ENCODE data around the gene TIMM22.
"Not testable (repeated sequence)": the region's sequence is repeated elsewhere in the genome, so short reads cannot be mapped to it uniquely, and the experiment has no call there.

The TIMM22 gene

DNA sequence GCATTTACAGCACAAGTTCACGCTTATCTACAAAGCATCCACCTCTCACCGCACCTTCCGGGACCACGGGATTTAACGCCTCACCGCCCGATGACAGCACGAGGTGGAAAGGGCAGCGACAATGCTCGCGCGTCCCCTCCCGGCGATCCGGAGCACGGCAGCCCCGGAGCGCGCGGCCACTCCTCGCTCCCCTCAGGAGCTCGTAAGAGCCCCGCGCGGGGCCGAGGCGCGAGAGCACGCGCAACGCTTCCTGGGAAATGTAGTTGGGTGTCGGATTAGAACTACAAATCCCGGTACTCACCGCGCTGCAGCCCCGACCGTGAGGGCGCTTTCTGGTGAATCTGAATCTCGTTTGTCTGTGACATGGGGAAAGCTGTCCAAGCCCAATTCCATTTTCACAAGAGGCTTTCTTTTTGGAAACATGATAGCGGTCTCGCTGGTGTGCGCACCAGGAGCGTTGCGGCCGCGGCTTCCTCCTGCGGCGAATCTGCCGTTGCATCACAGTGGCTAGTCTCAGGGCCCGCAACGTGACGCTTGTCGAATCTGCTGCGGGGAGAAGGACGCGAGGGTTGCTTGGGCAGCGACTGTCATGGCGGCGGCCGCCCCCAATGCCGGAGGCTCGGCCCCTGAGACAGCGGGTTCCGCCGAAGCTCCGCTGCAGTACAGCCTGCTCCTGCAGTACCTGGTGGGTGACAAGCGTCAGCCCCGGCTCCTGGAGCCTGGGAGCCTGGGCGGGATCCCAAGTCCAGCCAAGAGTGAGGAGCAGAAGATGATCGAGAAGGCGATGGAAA lies at the start of gene TIMM22:
Gene TIMM22 (plus strand): TSS at position 576 of the 791 bp plus-strand sequence. CDS start 14 bp downstream, at position 590.
- peak; percentile 93 for DNase-seq

DNA sequence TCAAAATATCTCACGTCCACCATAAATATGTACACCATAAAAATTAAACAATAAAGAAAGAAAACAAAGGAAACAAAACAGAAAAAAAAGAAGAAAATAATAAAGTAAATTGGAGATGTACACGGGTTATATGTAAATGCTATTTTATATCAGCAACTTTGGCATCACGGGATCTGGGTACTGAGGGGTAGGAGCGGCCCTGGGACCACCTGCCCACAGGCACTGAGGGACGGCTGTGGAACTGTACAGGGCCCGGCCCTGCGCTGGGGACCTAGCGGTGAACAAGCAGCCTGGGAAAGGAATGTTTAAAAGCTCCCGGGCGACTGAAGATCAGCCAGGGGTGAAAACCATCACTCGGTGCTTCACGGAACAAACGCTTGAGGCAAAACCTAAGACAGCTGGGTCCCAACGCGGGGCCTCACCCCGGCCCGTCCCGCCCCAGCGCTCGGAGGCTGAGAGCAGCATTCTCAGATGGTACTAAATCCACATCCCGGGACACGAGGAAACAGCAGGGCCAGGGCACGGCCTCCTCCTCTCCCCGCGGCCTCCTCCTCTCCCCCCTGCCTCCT lies 48.6 kb upstream of the TIMM22 start:
- no peak for DNase-seq

DNA sequence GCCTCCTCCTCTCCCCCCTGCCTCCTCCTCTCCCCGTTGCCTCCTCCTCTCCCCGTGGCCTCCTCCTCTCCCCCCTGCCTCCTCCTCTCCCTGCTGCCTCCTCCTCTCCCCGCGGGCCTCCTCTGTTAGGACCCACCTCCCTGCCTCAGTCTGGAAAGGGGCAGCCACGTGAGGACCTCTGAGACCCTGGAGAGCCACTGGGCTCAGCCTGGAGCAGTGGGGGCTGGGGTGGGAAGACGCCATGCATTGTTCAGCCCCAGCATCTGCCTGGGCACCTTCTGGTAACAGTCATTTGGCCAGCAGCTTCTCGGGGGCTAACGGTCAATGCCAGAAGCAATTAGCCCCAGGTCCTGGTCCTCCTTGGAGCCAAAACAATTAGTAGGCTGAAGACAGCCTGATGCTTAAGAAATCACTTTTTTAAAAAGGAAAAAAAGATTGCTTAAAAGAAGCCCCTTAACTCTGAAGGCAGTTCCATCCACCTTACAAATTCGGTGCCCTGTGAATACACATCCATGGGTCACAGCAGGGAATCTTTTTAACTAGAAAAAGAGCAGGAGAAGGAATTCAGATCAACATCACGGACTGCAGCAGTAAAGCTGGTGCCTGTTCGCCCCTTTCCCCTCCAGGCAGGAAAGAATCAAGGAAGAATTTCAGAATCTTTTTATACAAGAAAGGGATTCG lies 47.2 kb upstream of the TIMM22 start:
- no peak for DNase-seq

DNA sequence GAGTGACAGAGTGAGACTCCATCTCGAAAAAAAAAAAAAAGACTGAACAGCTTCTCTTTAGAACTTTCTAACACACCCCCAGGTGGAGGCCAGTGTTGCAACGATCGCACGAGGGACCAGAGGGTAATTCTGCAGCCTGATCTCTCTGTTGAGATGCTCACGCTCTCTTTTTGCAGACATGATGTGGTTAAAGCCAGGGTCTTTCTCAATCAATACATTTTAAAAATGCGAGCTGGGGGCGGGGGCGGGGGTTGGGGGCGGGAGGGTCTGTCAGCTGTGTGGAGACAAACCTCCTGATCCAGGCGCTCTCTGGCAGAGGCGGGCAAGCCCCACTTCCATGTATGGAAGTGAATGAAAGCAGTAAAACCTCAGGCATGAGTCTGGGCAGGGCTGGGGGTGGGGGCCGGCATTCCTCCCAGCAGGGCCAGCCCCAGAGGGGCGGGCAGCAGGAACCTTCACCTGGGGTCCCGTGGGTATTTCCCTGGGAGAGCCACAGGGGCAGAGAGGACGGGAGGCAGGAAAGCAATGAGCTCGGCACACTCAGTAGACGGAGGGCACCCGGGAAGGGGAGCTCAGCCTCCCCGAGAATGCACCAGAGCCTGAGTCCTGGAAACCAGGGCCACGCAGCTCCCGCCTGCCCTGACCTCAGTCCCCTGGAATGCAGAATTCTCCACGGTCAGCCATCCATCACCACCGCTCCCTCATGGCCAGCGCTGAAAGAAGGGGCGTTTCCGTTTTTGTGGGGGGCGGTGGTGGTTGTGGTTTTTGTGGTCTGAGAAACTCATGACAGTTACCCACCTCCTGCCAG lies 45.4 kb upstream of the TIMM22 start:
- DNase-seq: no peak

DNA sequence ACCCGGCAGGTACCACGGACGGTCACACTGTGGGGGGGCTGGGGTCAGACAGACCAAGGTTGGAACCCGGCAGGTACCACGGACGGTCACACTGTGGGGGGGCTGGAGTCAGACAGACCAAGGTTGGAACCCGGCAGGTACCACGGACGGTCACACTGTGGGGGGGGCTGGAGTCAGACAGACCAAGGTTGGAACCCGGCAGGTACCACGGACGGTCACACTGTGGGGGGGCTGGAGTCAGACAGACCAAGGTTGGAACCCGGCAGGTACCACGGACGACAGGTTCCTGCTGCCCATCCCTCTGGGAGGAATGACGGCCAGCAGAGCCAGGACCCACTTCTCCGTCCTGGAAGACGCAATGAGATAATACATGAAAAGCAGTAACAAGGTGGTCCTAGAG lies 44.3 kb upstream of the TIMM22 start:
- not testable (repeated sequence) for DNase-seq

DNA sequence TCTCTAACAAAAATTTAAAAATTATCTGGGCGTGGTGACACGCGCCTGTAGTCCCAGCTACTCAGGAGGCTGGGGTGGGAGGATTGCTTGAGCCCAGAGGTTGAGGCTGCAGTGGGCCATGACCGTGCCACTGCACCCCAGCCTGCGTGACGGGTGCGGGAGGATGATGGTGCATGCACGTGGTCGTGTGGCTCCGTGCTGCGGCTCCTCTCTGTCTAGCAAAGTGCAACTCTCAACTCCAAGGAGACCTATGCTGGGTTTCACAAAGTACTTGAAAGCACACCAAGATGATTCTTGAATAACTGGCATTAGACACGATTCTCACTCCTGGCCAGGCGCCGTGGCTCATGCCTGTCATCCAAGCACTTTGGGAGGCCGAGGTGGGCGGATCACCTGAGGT lies 43.2 kb upstream of the TIMM22 start:
- no peak for DNase-seq

DNA sequence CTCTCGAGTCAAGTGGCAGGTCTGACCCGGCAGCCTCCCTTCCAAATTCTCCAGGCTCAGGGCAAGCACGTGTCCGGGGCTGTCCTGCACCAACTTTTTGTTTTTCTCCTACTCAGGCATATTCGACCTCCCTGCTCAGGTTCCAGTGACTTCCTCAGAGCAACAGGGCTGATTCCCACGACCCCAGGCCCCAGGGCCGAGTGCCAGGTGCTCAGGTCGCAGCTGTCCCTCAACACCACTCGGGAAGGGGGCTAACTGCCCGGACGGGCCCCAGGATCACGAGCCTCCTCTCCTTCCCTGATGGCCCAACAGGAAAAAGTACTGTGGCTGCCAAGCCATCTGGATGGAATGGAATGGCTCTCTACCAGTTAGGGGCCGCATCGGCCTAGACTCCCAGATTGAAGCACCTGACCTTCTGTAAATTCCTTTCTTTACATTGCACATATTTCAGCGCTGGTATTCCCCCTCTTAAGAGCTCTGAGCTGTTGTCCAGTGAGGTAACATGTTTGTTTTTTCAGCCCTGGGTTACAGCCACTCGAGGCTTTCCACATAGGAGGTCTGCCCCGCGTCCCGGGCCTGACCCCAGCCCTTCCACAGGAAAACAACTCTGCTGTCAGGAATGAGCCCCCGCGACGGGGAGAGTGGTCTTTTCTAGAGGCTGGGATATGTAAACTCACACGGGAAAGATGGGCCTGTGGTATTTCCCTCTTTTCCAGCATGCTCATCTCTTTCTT lies 42.3 kb upstream of the TIMM22 start:
- no peak for DNase-seq

DNA sequence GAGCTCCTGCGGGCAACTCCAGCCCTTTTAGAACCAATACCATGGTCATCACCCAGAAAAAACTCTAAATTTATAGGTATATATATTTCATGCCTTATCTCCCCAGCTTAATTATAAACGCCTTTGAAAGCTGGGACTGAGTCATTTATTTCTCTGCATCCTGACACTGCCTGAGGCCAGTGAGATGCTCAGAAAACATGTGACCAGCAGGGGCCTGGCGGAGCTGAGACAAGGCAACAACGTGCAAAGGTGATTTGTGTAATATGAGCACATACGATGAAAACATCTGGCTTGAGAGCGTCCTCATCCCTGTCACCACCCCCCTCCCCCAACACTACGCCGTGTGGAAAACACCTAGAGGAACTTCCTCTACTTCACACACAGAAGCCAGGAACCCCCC lies 40.0 kb upstream of the TIMM22 start:
- no peak for DNase-seq

DNA sequence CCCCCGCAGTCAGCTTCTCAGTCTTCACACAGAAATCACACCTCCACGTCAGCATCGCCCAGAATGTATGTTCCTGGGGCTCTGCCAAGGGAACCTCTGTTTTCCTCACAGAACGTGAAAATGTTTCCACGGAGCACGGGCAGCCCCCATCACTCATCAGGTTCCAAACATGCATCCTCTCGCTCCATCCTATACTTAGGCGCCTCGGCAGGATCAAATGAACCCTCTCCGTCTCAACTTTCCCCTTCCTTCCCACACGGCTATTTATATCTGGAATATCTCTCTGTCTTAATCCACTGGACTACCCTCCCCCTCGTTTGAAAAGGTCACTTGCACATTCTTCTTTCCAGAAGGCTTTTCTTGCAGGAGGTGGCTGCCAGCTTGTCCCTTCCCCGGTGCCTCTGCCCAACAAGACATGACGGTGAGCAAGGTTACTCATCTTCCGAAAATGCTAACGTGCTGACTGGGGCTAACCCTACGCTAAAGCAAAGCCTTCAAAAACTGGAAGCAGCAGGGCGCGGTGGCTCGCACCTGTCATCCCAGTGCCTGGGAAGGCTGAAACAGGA lies 39.0 kb upstream of the TIMM22 start:
- no peak for DNase-seq

DNA sequence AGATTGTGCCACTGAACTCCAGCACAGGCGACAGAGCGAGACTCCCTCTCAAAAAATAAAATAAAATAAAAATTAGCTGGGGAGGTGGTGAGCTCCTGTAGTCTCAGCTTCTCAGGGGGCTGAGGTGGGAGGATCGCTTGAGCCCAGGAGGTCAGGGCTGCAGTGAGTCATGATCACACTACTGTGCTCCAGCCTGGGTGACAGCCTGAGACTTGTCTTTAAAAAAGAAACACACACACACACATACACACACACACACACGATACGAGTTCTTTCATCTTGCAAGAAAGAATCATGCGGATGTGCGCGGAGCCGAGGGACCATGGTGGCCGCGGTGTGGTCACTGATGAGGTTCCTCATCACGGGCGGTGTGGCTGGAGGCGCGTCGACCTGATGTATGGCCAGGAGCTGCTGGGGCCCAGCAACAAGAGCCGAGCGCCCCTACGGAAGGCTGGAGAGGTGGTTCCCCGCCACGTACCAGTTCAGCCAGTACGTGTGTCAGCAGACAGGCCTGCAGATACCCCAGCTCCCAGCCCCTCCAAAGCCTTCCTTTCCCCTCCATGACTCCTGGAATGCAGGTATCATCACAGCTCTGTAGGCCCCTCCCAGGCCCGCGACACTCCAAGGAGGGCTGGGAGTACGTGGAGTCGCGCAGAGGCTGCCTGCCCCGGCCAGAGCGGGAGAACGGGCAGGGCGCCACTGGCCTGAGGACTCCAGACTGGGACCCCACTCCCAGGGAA lies 38.0 kb upstream of the TIMM22 start:
- no peak for DNase-seq

DNA sequence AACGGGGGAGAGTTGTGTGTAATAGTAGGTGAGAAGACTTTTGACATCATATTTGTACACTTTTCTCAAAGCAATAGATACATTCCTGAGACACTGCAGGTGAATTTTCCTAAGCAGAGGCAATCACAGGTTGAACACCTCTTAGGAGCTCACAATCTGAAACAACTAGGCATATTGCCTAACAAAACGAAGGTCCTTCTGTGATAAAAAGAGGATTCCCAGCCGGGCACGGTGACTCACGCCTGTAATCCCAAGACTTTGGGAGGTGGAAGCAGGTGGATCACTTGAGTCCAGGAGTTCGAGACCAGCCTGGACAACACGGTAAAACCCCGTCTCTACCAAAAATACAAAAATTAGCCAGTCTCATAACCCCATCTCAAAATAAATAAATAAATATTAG lies 34.8 kb upstream of the TIMM22 start:
- no peak for DNase-seq

DNA sequence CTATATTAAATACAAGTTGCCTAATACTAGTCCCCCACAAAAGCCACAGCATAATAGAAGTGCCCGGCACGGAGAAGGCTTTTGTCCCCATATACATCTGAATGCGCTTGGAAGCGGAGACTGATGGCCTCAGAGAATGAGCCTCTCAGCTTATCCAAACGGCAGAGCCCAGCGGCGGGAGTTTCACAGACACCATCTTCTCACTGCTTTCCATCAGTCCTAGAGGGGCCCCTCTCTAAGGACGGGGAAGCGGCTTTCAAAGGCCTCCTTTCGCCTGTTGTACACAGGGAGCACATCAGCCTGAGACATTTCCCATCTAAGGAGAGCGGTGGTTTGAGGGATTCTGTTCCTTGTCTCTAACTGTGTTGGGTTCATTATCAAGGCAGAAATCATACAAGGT lies 34.3 kb upstream of the TIMM22 start:
- no peak for DNase-seq

DNA sequence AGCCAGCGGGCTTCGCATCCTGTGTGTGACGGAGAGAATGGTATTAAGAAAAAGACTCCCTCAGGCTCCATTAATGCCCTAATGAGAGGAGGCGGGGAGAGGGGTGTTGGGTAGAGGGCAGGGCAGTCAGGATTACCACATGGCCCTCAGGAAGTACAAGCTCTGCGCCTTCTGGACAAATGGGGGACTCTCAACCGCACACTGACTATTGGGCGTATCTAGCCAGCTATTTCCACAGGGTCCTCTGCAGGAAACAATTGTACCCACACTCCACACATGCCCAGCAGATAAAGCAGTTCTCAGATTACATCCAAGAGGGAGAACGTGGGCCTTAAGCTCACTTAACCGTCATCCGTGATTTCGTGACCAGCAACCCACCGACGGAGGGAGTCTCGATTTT lies 32.1 kb upstream of the TIMM22 start:
- DNase-seq: no peak

DNA sequence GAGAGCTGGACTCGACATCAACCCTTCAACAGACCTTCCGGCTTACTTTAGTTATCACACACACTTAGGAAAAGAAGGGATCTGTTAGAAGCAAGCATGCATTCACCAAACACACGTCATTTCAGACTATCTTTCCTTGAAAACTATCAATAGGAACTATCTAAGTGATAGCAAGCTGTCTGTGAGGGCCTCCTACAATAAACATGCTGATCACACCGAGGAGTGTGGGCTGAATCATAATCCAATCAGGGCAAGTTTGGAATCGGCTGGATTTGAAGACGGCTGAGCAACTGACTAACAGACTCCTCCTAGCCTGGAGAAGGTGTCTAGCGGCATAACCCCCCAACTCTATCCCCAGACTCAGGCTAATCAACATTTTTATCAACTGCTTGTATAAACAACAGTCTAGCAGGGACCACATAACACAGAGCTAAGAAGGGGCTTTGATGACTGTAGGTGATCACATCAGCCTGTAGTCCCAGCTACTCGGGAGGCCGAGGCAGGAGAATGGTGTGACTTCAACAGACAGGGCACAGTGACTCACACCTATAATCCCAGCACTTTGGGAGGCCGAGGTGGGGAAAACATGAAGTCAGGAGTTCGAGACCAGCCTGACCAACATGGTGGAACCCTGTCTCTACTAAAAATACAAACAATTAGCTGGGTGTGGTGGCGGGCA lies 31.5 kb upstream of the TIMM22 start:
- DNase-seq: no peak

DNA sequence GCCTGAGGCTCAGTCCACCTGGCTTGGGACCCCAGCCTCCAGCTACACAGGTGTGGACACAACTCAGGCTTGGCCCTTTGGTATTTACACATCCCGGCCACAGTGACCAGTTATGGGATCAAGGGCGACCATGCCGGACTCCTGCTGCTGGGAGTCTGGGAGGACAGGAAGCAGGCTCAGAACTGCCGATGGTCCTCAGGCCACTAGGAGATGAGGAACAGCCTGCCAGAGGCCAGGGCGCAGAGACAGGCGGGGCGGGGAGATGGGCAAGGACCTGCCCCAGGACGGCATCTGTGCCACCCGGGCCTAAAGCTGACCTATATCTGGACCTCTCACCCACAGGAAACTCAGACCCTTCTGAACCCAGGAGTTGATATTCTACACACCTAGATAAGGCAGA lies 29.8 kb upstream of the TIMM22 start:
- no peak for DNase-seq

DNA sequence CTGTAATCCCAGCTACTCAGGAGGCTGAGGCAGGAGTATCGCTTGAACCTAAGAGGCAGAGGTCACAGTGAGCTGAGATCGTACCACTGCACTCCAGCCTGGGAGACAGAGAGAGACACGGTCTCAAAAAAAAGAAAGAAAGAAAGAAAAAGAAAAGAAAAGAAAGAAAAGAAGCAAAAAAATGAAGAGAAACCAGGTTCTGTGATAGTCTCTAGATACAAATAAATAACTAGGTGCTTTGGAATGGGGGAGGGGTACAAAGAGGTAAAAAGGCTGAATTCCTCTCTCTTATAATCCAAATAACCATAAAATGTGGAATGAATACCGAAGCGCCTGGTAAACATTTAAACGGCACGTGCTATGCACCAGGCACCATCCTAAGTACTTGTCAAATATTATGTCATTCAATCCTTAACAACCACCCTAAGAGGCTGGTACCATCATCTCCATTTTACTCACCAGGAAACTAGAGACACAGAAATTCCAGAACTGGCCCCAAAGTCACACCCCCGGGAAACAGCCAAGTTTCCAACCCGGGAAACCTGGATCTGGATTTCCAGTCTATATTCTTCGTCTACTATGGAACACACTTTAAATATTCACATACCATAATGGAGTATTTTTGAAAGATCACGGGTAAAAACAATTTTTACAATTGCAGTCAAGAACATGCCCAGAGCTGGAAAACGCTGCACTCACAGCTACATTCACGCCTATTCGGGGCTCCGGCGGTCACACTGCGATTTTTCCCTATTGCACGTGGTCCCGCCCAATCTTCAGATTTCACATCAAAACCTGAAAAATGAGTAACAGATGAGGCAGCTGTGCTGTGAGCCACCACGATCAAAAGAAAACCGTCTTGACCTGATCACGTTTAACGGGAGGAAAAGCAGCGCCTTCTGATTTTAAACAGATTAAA lies 27.9 kb upstream of the TIMM22 start:
- DNase-seq: no peak

DNA sequence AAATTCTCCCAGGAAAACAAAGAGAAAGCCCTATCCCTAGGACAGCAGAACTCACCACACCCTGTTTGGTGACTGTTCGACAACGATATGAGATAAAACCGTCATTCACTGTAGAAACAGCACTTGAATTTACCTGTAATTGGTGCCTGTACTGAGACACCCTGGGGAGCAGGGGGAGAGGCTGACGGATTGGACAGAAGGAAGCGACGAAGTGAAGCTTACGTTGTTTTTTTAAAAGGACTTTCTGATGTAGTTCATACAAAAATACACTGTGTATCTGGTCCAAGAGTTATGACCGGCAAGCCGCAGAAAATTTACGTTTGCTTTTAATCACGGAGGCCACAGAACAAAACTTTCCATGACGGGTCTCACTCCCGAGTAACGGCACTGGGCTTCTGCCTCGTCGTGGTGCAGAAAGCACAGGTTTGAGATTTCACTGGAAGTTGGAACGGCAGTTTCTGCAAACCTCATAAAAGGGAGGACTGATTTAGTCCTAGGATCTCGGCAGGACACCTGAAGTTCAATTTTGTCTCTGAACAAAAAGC lies 27.0 kb upstream of the TIMM22 start:
- DNase-seq: no peak

DNA sequence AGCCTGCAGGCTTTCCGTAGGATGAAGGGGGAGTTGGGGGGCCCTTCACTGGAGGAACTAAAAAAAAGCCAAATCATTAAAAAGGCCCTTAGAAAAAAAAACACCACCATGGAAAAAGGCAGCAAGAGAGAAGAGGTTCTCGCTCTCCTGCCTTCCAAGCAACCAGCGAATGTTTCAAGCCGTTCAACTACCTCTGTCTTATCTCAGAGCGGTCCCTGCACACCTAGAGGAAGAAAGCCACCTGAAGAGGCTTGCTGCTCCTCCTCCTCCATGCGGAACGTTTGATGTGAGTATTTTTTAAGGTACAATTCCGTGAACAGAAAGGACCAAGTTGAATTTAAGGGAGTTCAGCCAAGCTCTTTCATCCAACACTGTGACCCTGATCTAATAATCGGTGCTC lies 26.6 kb upstream of the TIMM22 start:
- DNase-seq: no peak

DNA sequence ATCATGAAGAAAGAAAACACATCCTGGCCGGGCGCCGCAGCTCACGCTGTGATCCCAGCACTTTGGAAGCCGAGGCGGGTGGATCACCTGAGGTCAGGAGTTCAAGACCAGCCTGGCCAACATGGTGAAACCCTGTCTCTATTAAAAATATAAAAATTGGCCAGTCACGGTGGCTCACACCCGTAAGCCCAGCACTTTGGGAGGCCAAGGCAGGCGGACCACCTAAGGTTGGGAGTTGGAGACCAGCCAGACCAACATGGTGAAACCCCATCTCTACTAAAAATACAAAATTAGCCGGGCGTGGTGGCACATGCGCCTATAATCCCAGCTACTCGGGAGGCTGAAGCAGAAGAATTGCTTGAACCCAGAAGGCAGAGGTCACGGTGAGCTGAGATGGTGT lies 25.1 kb upstream of the TIMM22 start:
- DNase-seq: not testable (repeated sequence)

DNA sequence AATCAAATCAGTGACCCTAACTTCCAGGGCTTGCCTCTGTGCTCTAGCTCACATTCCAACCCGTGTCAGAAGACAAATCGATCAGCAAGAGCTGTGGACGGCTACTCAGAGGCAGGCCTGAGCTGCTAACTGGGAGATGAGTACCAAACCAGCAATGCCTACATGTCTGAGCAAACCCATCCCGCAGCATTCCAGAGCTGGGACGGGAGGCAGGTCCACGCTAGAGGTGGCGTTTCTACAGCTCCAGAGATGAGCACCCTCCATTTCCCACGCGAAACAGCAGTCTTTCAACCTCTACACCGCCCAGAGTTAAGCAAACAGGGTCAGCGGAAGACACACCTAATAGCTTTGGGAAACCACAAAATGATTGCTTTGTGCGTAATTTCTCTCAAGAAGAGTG lies 23.9 kb upstream of the TIMM22 start:
- no peak for DNase-seq

All from stimulated activated CD4-positive, alpha-beta T cell treated with anti-CD3 and anti-CD28 coated beads, Interleukin-15, amount 100 ng/mL, for 24 hours (primary cell).